Stimulated activated CD4-positive, alpha-beta T cell treated with anti-CD3 and anti-CD28 coated beads, Interleukin-1b, Interleukin-23, amount 100 ng/mL, for 24 hours (primary cell): Measurements from ENCODE around the gene GNAQ.

Source experiments
- DNase-seq, 4 experiments: peaks; one replicate each; pipeline ENCODE4 v3.0.0-alpha.2; 2020; ENCODE audit warnings: low read depth in 4 of 4, low spot score in 1 of 4

Gene GNAQ

DNA sequence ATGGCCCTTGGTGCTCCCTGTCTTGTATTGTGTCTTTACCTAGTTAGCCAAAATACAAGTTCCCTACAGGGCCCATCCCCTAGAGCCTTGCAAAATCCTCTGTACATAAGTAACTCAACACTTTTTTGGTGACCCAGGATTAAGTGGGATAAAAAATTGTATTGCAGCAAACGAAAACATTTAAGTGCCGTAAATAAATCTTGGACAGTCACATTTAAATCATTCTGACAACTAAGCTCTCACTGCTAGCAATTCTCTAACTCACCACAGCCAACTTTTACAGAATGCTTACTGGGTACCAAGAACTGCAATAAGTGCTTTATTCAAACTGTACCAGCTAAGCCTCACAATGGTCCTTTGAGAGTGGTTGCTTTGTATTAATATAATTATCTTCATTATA is 56.6 kb downstream of the GNAQ start:
- no peak for DNase-seq

DNA sequence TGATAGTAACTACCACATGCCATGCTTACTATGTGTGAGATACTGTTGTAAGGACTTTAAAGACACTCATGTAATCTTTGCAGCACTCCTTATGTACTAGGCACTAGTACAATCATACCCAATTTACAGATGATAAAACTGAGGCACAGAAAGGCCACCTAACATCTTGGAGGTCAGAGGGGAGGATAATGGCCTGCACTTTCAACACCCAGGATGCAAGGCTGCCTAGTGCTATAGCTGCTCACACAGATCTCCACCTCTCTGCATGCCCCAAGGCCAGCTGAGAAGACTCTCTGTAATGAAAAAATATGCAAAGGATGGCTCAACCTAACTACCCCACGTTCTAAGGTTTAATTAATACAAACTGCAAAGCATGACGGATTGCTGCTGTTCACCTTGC is 57.2 kb downstream of the GNAQ start:
- DNase-seq: no peak

GRCh38 chr9:77969083-77969482 is 62.5 kb downstream of the GNAQ start:
- no peak for DNase-seq

DNA sequence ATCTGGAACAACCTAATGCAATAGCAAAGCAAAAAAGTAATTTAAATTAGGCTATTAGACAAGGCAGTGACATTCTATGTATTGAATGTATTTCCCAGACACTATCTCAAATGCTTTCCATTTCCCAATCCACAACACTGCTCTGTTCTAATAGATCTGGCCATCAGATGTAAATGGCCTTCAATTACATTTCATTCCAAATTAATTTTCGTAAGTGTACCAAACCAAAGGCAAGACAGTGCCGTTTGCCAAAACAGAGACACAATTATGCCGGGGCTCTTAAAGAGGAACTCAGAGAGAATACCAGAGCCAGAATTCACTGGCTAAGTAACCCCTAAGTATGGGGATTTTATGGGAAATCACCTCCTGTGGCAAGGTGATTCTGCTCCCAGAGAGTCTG is 63.1 kb downstream of the GNAQ start:
- no peak for DNase-seq

DNA sequence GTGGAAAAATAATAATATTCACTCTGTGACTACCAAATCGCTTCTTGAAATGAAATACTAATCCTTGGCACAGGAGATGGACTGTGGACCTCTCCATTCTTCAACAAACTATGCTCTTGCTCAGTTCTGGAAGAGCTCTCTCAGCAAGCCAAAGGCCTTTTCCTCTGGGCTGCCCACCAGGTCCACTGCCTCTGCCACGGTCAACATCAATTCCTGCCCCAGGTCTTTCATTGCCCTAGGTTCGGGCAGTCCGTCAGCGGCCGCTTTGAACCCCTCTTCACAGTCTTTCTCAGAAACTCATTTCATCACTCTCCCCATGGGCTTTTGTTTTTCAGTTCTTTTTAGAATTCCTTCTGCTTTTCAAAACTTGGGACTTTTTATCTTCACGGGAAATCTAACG is 64.9 kb downstream of the GNAQ start:
- no peak for DNase-seq

- DNase-seq: no peak
Observed at GRCh38 chr9:77965445-77966123, 66.0 kb downstream of the GNAQ start.

GRCh38 chr9:77964258-77964657 is 67.4 kb downstream of the GNAQ start:
- no peak for DNase-seq

DNA sequence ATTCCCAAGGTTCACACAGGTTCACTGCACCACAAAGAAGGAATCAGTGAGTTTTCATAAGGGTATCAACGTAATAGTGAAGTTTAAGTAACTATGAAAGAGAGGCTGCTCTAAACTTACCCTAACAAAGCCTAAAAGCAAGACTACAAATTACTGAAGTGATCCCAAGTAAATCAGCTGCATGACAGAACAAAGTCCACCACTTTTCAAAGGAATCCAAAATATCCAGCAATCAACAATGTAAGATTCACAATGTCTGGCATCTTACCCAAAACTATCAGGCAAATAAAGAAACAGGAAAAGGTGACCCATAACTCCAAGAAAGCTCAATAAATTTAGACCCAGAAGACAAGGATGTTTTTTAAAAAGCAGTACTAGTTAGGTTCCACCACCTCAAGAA is 70.1 kb downstream of the GNAQ start:
- no peak for DNase-seq

GRCh38 chr9:77960356-77961153 is 71.1 kb downstream of the GNAQ start:
- no peak for DNase-seq

DNA sequence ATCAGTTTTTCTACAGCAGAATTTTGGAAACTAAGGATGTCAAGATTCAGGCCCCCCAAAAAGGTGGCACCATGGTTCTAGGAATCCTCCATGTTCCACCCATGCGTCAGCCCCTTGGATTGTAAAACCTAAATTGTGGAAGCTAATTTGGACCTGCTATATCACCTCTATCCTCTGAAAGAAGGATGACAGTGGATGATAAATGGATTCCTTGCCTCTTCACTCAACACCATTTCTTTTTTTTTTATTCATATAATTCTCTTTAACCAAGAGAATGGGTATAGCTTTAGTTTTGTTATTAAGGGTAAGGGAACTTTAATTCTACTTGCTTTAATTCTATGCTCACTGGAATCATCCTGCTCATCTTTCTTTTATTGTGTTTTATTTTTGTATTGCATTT is 71.8 kb downstream of the GNAQ start:
- DNase-seq: no peak

GRCh38 chr9:77957652-77958051 is 74.0 kb downstream of the GNAQ start:
- DNase-seq: no peak

- no peak for DNase-seq
Observed at GRCh38 chr9:77956555-77956954, 75.1 kb downstream of the GNAQ start.

GRCh38 chr9:77954666-77955015 is 77.0 kb downstream of the GNAQ start:
- no peak for DNase-seq

DNA sequence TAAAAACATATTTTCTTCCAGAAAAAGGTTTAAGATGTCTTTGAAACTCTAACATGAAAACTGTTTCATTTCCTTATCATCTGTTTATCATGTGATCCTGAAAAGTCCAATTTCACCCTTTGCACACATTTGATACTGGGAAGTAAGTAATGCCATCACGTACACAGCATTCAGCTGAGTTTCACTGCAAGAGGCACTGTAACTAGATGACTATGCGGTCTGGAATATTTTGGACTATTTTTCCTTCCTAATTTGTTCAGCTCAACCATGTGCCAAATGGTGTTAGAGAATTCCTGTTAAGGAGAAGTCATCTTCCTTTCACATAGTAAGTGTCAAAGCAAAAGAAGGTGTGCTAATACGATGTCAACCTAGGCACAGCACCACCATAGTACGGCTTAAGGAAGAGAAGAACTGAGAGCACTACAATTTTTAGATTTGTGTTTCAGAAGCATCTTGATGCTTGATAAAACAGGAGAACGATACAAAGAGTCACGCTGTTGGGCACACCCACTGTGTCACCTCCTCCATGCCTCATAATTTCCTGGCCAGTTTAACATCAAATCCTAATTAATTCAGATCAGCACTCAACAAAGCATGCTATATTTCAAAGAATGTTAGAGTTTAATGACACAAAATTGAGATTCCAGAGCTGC is 77.5 kb downstream of the GNAQ start:
- no peak for DNase-seq

- no peak for DNase-seq
Observed at GRCh38 chr9:77953590-77953989, 78.0 kb downstream of the GNAQ start.

DNA sequence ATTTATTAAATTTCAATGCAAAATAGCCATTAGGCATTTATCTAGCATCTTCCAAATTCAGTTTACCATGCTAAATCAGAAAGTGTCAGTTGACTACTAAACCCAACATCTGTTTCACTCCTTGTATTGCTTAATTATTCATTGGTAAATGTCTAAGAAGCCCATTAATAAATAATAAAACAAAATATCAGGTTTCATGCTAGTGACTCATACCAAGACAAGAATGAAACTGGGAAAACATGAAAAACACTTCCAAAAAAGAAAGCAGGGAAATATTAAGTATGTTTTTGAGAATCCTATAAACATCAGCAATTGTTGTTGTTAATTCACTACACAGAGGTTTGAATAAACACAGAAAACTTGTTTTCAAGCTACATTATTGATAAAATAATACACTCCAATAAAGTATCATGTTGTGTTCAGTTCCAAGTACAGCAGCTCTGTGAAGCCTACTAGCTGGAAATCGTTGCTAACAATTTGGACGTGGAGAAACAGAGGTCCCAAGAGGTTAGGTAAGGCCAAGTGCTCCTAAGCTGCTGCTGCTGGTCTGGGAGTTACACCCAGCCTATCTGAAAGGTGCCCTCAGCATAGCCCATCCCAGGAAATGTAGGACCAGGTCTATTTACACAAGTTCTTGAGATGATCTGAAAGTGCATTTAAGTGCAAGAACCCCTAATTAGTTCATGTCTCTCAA is 78.8 kb downstream of the GNAQ start:
- DNase-seq: no peak

DNA sequence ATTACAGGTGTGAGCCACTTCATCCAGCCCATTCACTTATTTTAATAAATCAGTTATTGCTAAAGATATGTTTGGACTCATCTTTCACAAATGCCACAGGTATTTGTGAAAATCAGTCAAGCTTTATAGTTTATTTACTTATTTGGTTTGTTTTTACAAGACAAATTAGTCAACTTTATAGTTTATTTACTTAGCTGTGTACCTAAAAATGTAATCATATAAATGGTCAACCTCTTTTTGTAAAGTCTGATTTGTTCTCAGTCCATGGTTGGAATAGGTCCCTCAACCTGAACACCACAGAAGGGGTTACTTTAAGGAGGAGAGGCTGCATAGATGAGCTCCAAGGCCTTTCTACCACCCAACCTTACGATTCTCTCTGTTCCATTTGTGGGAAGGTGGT is 80.2 kb downstream of the GNAQ start:
- no peak for DNase-seq

DNA sequence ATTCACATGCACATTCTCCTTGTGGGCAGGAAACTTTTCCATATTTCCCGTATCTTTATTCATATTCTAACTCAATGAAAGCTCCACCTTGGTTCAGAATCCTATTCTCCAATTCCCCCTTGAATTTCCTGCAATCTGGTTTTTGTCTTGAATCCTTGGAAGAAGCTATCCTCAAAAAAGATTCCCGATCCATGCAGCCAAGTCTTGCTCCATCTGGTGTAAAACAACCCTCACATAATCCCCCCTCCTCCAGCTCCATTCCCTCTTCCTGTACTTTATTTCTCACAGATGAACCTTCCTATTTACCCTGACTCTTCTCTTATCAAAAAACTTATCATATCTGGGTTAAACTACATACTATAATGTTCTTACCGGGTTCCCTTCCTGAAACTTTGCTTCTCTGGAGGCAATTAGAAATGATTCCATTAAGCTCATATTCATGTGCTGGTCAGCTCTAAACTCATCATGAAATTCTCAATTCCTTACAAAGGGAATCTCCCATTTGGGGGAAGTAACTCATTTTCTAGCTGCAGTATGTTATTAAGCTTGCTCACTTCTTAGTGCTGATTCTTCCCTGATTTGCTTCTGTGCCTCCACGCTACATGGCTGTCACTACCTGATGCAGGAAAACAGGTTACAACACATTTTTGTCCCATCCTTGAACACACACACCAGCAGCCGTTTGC is 81.7 kb downstream of the GNAQ start:
- no peak for DNase-seq

DNA sequence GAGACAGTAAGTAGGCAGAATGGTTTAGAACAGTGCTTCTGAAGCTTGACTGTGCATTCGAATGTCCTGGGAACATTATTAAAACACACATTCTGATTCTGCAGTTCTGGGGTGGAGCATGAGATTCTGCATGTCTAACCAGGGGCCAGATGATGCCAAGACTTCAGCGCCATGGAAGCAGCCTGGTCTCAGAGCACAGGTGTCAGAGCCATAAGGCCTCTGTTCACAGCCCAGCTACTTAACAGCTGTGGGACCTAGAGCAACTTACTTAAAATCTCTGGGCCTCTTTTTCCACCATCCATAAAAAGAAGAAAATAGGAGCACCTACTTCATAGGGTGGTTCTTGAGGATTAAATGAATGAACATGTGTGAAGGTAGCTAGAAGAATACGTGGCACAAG is 84.0 kb downstream of the GNAQ start:
- no peak for DNase-seq

GRCh38 chr9:77946969-77947620 is 84.5 kb downstream of the GNAQ start:
- no peak for DNase-seq

- DNase-seq: no peak
Observed at GRCh38 chr9:77946296-77946695, 85.3 kb downstream of the GNAQ start.
